ENCODE results near the gene C3orf20. TPM values are rescaled to one million over a fixed set of nuclear protein-coding genes. Genes with fewer than 3 reads are reported as not detected.

Gene C3orf20
- total and polyA plus RNA-seq, 2 donors (not counting 1 experiment from before 2014, with no cell fraction given) = 0.12 to 0.34 TPM

- H3K27ac ChIP-seq (ENCODE audit: low read length in 2 of 2) = no peak overlapping the region
- ChIA-PET POLR2A (no interaction called here), CTCF (no interaction called here)
- Mint-ChIP-seq H3K9me3 (ENCODE audit: insufficient read depth) (no peaks in the 10 kb centered on the region), H3K4me1 (peaks cover 2% of the 10 kb centered on the region), H3K27ac (no peak overlapping the region), H3K4me3 (no peak overlapping the region), H3K27me3 (peaks cover 58% of the 10 kb centered on the region)
- H3K9me3 ChIP-seq (ENCODE audit: control extremely low read depth in 1 of 3, control insufficient read depth in 2 of 3, insufficient read depth in 1 of 3, low read length in 2 of 3) = peaks cover 0 to 3% (median 0%) of the 10 kb centered on the region in 3 donors
- H3K4me1 ChIP-seq (ENCODE audit: control insufficient read depth in 2 of 2, insufficient read depth in 2 of 2, low read length in 2 of 2) = no peaks in the 10 kb centered on the region
- no peak overlapping the region for H3K4me3 ChIP-seq (ENCODE audit: control extremely low read depth in 1 of 5, extremely low read depth in 1 of 5, insufficient read depth in 1 of 5, low read depth in 2 of 5, low read length in 4 of 5)
- H3K27me3 ChIP-seq (replicated peaks in 1 of 4; ENCODE audit: control extremely low read depth in 1 of 4, control insufficient read depth in 3 of 4, insufficient read depth in 4 of 4, low read length in 3 of 4) = peaks cover 0 to 24% (median 0%) of the 10 kb centered on the region in 4 experiments
- H3K9ac ChIP-seq (ENCODE audit: low read length) = no peak overlapping the region
- no peak for DNase-seq
- intact Hi-C loops (cut with micrococcal nuclease) = no loop called here
- no peak for TF ChIP-seq EZH2 (IDR thresholded peaks at IDR 0.05; ENCODE audit: borderline replicate concordance, insufficient read depth, low read depth, low read length, poor library complexity, severe bottlenecking)
- no peak for TF ChIP-seq CTCF (IDR thresholded peaks at IDR 0.05)
- H3K36me3 ChIP-seq (replicated peaks in 1 of 2; ENCODE audit: control extremely low read depth in 1 of 2, control insufficient read depth in 1 of 2, extremely low read depth in 1 of 2, insufficient read depth in 2 of 2, low read length in 1 of 2) = no peaks in the 10 kb centered on the region
- H3K4me2 ChIP-seq (replicated peaks; ENCODE audit: low read depth, low read length, poor library complexity, severe bottlenecking) = no peak overlapping the region
- no peaks in the 10 kb centered on the region for H3K79me2 ChIP-seq (ENCODE audit: control insufficient read depth, insufficient read depth, low read length)
- no peaks in the 10 kb centered on the region for H4K20me1 ChIP-seq (ENCODE audit: control insufficient read depth, insufficient read depth, low read length, poor library complexity, severe bottlenecking)
- no peak for ATAC-seq (ENCODE audit: low read depth)
- WGBS (ENCODE audit: insufficient coverage) = 55% methylated on average over 3 of the region's 7 CpGs
- H2AFZ ChIP-seq (ENCODE audit: insufficient read depth, low read depth, low read length, poor library complexity, severe bottlenecking) = no peak overlapping the region
Measured at GRCh38 chr3:14804835-14805780, 130.2 kb downstream of the C3orf20 start.

- DNase-seq (no peak), ATAC-seq (ENCODE audit: low read depth) (no peak)
- H3K79me2 ChIP-seq (ENCODE audit: control insufficient read depth, insufficient read depth, low read length) = no peaks in the 10 kb centered on the region
- POLR2A ChIA-PET = no interaction called here
- no peak overlapping the region for H3K9ac ChIP-seq (ENCODE audit: low read length)
- TF ChIP-seq EZH2 (IDR thresholded peaks at IDR 0.05; ENCODE audit: borderline replicate concordance, insufficient read depth, low read depth, low read length, poor library complexity, severe bottlenecking) (no peak), CTCF (IDR thresholded peaks at IDR 0.05) (no peak)
- H3K4me2 ChIP-seq (replicated peaks; ENCODE audit: low read depth, low read length, poor library complexity, severe bottlenecking) = no peak overlapping the region
- intact Hi-C loops (cut with micrococcal nuclease) = no loop called here
- no peaks in the 10 kb centered on the region for H3K36me3 ChIP-seq (replicated peaks in 1 of 2; ENCODE audit: control extremely low read depth in 1 of 2, control insufficient read depth in 1 of 2, extremely low read depth in 1 of 2, insufficient read depth in 2 of 2, low read length in 1 of 2)
- CTCF ChIA-PET = interaction anchor here (0.5 kb wide), 1 partner anchor 506 kb away, joined by 3 read pairs; no protein-coding TSS in a partner anchor
- H3K27me3 ChIP-seq (replicated peaks in 1 of 4; ENCODE audit: control extremely low read depth in 1 of 4, control insufficient read depth in 3 of 4, insufficient read depth in 4 of 4, low read length in 3 of 4) = peaks cover 0 to 23% (median under 1%) of the 10 kb centered on the region in 4 experiments
- no peaks in the 10 kb centered on the region for H4K20me1 ChIP-seq (ENCODE audit: control insufficient read depth, insufficient read depth, low read length, poor library complexity, severe bottlenecking)
- no peak overlapping the region for H3K27ac Mint-ChIP-seq
- H3K9me3 Mint-ChIP-seq (ENCODE audit: insufficient read depth) = no peaks in the 10 kb centered on the region
- H3K9me3 ChIP-seq (ENCODE audit: control extremely low read depth in 1 of 3, control insufficient read depth in 2 of 3, insufficient read depth in 1 of 3, low read length in 2 of 3) = peaks cover 0 to 3% (median 0%) of the 10 kb centered on the region in 3 donors
- H3K4me3 Mint-ChIP-seq = no peak overlapping the region
- no peaks in the 10 kb centered on the region for H3K4me1 ChIP-seq (ENCODE audit: control insufficient read depth in 2 of 2, insufficient read depth in 2 of 2, low read length in 2 of 2)
- H3K27me3 Mint-ChIP-seq = peaks cover 55% of the 10 kb centered on the region
- WGBS (ENCODE audit: insufficient coverage) = 33% methylated on average over 2 of the region's 4 CpGs
- no peak overlapping the region for H3K27ac ChIP-seq (ENCODE audit: low read length in 2 of 2)
- no peak overlapping the region for H2AFZ ChIP-seq (ENCODE audit: insufficient read depth, low read depth, low read length, poor library complexity, severe bottlenecking)
- peaks cover 2% of the 10 kb centered on the region for H3K4me1 Mint-ChIP-seq
- no peak overlapping the region for H3K4me3 ChIP-seq (ENCODE audit: control extremely low read depth in 1 of 5, extremely low read depth in 1 of 5, insufficient read depth in 1 of 5, low read depth in 2 of 5, low read length in 4 of 5)
Measured at GRCh38 chr3:14805961-14806537, 131.1 kb downstream of the C3orf20 start.
